WERI-Rb-1 (cell line): ENCODE results near the gene GRPEL1.

Experiments
- DNase-seq: peaks from one replicate; pipeline ENCODE4 v3.0.0-alpha.2; 2020
- H3K27ac ChIP-seq: fragments of 250-450 bp; sonication (Bioruptor Pico); 2 replicates; pipeline ENCODE4 v1.5.1; 2020; ENCODE audit warnings: mild to moderate bottlenecking, moderate library complexity
- H3K27me3 ChIP-seq: fragments of 250-450 bp; sonication (Bioruptor Pico); 2 replicates; pipeline ENCODE4 v1.5.1; 2021; ENCODE audit warnings: mild to moderate bottlenecking, low read depth, moderate library complexity; ENCODE audit not compliant: insufficient read depth, severe bottlenecking
- H3K36me3 ChIP-seq: fragments of 250-450 bp; sonication (Bioruptor Pico); 2 replicates; pipeline ENCODE4 v1.5.1; 2020; ENCODE audit warnings: mild to moderate bottlenecking, moderate library complexity
- H3K4me3 ChIP-seq: 2 replicates; pipeline ENCODE4 v1.5.1; 2011; ENCODE audit warnings: low read depth, mild to moderate bottlenecking, control low read depth, low read length
- H3K9me3 ChIP-seq: fragments of 250-450 bp; sonication (Bioruptor Pico); 2 replicates; pipeline ENCODE4 v1.5.1; 2021; ENCODE audit warnings: mild to moderate bottlenecking, moderate library complexity; ENCODE audit not compliant: severe bottlenecking
- CTCF ChIP-seq: IDR thresholded peaks from 2 replicates; pipeline ENCODE4 v1.5.1; 2011; ENCODE audit warnings: low read depth, mild to moderate bottlenecking, control low read depth, inconsistent platforms, low read length

The GRPEL1 gene

GRCh38 chr4:7020856-7021255, 47.0 kb downstream of the GRPEL1 start:
- no peak overlapping the region for H3K27ac ChIP-seq
- H3K36me3 ChIP-seq, result peaks cover 51% of the 10 kb centered on the region

GRCh38 chr4:7020290-7020689, 47.6 kb downstream of the GRPEL1 start:
- H3K27ac ChIP-seq, result no peak overlapping the region
- no peak for TF ChIP-seq CTCF
- no peak overlapping the region for H3K4me3 ChIP-seq
- DNase-seq, result no peak
- H3K9me3 ChIP-seq, result no peaks in the 10 kb centered on the region
- no peaks in the 10 kb centered on the region for H3K27me3 ChIP-seq
- H3K36me3 ChIP-seq, result peaks cover 53% of the 10 kb centered on the region

More at GRCh38 chr4:7020856-7021255, 47.0 kb downstream of the GRPEL1 start:
- no peak overlapping the region for H3K4me3 ChIP-seq
- DNase-seq, result no peak
- H3K9me3 ChIP-seq, result no peaks in the 10 kb centered on the region
- no peaks in the 10 kb centered on the region for H3K27me3 ChIP-seq
- no peak for TF ChIP-seq CTCF

- H3K36me3 ChIP-seq, result peaks cover 56% of the 10 kb centered on the region
- H3K27me3 ChIP-seq, result no peaks in the 10 kb centered on the region
- no peak for TF ChIP-seq CTCF
These were observed 48.5 kb downstream of the GRPEL1 start for GRCh38 chr4:7019367-7019766.

GRCh38 chr4:7018281-7018680, 49.6 kb downstream of the GRPEL1 start:
- Histone ChIP-seq H3K4me3 (no peak overlapping the region), H3K9me3 (no peaks in the 10 kb centered on the region), H3K27me3 (no peaks in the 10 kb centered on the region), H3K27ac (no peak overlapping the region), H3K36me3 (peaks cover 64% of the 10 kb centered on the region)
- no peak for TF ChIP-seq CTCF
- DNase-seq, result no peak

More at GRCh38 chr4:7019367-7019766, 48.5 kb downstream of the GRPEL1 start:
- H3K27ac ChIP-seq, result no peak overlapping the region
- H3K4me3 ChIP-seq, result no peak overlapping the region
- no peak for DNase-seq
- no peaks in the 10 kb centered on the region for H3K9me3 ChIP-seq

- peaks cover 71% of the 10 kb centered on the region for H3K36me3 ChIP-seq
These were observed 50.3 kb downstream of the GRPEL1 start for GRCh38 chr4:7017446-7018048.

More at GRCh38 chr4:7017446-7018048, 50.3 kb downstream of the GRPEL1 start:
- TF ChIP-seq CTCF, result no peak
- DNase-seq, result no peak
- H3K9me3 ChIP-seq, result no peaks in the 10 kb centered on the region
- no peak overlapping the region for H3K4me3 ChIP-seq
- no peaks in the 10 kb centered on the region for H3K27me3 ChIP-seq
- no peak overlapping the region for H3K27ac ChIP-seq
